Effector memory CD8-positive, alpha-beta T cell (primary cell): ENCODE data around the gene SPDYE18.
"Not testable (repeated sequence)": the region's sequence is repeated elsewhere in the genome, so short reads cannot be mapped to it uniquely, and the experiment has no call there.

Experiments
- ATAC-seq: fragments of 150-1000 bp; cut with Tn5 transposase; replicated peaks from 2 replicates; pipeline ENCODE4 v1.10.0; 2021; ENCODE audit warnings: mild to moderate bottlenecking, moderate library complexity
- DNase-seq, 3 experiments: peaks; one replicate each; pipeline ENCODE4 v3.0.0; 2021
- H3K27ac Mint-ChIP-seq, 2 donors: one replicate each; pipeline ENCODE4 v1.8.0; 2022; ENCODE audit warnings: mild to moderate bottlenecking in 2 of 2, mixed read lengths in 2 of 2, moderate library complexity in 2 of 2
- H3K27me3 Mint-ChIP-seq, 2 donors: one replicate each; pipeline ENCODE4 v1.8.0; 2022; ENCODE audit warnings: mixed read lengths in 2 of 2
- H3K36me3 Mint-ChIP-seq: one replicate; pipeline ENCODE4 v1.8.0; 2022; ENCODE audit warnings: mild to moderate bottlenecking, moderate library complexity, mixed read lengths; ENCODE audit not compliant: insufficient read depth
- H3K4me1 Mint-ChIP-seq, 2 donors: one replicate each; pipeline ENCODE4 v1.8.0; 2022; ENCODE audit warnings: low read depth in 2 of 2, mixed read lengths in 2 of 2
- H3K4me3 Mint-ChIP-seq, 2 donors: one replicate each; pipeline ENCODE4 v1.8.0; 2022; ENCODE audit warnings: mild to moderate bottlenecking in 2 of 2, mixed read lengths in 2 of 2, moderate library complexity in 2 of 2
- H3K9me3 Mint-ChIP-seq, 2 donors: one replicate each; pipeline ENCODE4 v1.8.0; 2022; ENCODE audit warnings: mixed read lengths in 2 of 2

Gene SPDYE18

DNA sequence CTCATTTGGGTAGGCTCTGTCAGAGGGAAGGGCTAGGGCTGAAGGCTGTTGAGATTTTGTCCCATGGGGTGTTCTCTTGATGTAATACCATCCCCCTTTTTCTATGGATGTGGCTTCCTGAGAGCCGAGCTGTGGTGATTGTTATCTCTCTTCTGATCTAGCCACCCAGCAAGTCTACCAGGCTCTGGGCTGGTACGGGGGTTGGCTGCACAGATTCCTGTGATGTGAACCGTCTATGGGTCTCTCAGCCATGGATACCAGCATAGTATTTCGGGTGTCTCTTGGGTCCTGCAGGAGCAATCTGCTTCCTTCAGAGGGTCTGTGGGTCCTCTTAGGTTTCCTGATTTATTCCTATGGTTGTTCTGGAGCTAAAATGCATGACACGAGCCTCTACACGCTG is 8.8 kb upstream of the SPDYE18 start:
- not testable (repeated sequence) for ATAC-seq, H3K27ac Mint-ChIP-seq, H3K27me3 Mint-ChIP-seq, DNase-seq, H3K9me3 Mint-ChIP-seq, H3K36me3 Mint-ChIP-seq, H3K4me3 Mint-ChIP-seq
- peaks cover 6 to 12% of the 10 kb centered on the region in 2 donors for H3K4me1 Mint-ChIP-seq

DNA sequence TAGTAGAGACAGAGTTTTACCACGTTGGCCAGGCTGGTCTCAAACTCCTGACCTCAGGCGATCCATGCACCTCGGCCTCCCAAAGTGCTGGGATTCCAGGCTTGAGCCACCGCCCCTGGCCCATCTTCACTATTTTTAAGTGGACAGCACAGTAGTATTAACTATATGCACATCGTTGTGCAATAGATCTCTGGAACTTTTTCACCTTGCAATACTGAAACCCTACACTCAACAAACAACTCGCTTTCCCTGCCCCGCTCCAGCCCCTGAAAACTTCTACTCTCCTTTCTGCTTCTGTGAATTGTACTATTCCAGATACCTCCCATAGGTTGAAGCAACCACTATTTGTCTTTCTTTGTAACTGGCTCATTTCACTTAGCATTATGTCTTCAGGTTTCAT is 3.5 kb upstream of the SPDYE18 start:
- not testable (repeated sequence) for ATAC-seq, H3K4me1 Mint-ChIP-seq, H3K36me3 Mint-ChIP-seq, H3K27ac Mint-ChIP-seq, DNase-seq, H3K27me3 Mint-ChIP-seq, H3K4me3 Mint-ChIP-seq, H3K9me3 Mint-ChIP-seq

DNA sequence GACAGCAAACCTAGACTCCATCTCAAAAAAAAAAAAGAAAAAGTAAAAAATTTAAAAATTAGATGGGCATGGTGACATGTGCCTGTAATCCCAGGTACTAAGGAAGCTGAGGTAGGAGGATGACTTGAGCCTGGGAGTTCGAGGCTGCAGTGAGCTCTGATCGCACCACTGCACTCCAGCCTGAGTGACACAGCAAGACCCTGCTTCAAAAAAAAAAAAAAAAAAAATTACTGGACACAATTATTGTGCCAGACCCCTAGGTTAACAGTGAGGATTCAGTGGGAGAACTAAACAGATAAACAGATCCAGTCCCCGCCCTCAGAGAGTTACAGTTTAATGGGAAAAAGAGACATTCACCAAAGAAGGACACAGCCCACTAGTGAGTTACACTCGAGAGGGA is 1.4 kb upstream of the SPDYE18 start:
- DNase-seq, H3K27ac Mint-ChIP-seq, H3K36me3 Mint-ChIP-seq, H3K4me1 Mint-ChIP-seq, H3K9me3 Mint-ChIP-seq, H3K27me3 Mint-ChIP-seq, H3K4me3 Mint-ChIP-seq, ATAC-seq: not testable (repeated sequence)

DNA sequence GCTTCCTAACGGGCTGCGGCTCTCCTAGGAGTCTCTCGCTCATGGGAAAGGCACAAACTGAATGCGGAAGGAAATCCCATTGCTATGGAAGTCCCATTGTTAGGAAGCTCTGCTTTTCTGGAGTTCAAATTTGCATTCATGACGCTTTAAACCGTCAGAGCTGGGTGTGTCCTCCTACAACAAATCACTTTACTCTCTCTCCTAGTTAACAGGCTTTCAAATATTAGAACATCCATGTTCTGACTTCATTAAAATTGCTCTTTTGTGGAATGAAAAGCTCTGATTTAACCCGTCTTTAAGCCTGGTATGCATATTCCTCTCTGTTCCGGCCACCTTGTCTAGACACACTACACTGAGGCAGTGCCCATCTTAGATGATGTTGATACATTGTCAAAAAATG is 30.1 kb downstream of the SPDYE18 start, which contains the start of gene SPDYE17:
Gene SPDYE17, minus strand, starts transcription at position 101 of the 400 bp plus-strand sequence. CDS start 1,791 bp downstream, outside the sequence.
- H3K27ac Mint-ChIP-seq, DNase-seq, H3K27me3 Mint-ChIP-seq, ATAC-seq, H3K9me3 Mint-ChIP-seq, H3K4me3 Mint-ChIP-seq, H3K36me3 Mint-ChIP-seq, H3K4me1 Mint-ChIP-seq: not testable (repeated sequence)

DNA sequence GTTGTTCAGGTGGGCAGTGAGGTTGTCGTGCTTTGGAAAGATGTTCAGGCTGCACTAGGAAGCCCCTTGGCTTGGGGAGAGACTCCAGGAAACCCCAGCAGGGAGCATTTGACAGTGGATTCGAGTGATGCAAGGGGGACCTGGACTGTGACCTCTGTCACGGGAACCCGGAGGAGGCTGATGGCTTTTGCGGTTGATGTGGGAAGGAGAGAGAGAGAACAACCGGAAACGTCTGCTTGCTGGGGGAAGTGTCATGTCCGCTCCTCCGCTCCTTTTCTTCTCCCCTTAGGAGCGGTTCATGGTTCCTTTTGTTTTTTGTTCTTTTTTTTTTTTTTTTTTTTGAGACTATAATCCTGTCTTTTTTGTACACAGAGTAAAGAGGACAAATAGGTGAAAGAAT is 36.0 kb downstream of the SPDYE18 start:
- H3K27ac Mint-ChIP-seq, ATAC-seq, H3K4me3 Mint-ChIP-seq, H3K4me1 Mint-ChIP-seq, H3K36me3 Mint-ChIP-seq, DNase-seq, H3K27me3 Mint-ChIP-seq, H3K9me3 Mint-ChIP-seq: not testable (repeated sequence)

DNA sequence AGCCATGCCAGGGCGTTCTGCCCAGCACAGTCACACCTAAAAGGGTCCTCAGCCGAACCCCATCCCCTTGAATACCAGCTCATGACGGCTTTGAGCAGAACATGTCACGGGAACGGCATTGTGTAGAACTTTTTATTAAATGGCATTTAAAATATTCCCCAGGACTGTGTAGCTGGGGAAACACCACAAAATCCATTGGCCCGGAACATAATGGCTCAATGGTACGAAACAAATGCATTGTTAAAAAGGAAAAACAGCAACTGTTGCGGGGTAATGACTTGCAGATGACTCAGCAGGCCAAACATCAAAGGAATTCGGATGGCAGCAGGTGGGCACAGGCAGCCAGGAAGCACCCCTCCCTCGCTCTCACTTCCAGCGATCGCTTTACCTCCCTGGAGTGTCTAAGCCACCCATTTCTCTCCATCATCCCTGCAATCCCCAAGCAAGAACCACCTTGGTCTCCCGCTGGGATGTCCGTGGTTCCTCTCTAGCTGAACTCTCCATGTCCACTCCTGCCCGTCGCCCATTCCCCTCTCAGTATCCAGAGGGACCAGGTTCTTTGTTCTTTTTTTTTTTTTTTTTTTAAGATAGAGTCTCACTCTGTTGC is 52.2 kb downstream of the SPDYE18 start:
- H3K27ac Mint-ChIP-seq, H3K9me3 Mint-ChIP-seq, DNase-seq, H3K4me3 Mint-ChIP-seq, H3K4me1 Mint-ChIP-seq, H3K36me3 Mint-ChIP-seq, H3K27me3 Mint-ChIP-seq, ATAC-seq: not testable (repeated sequence)

DNA sequence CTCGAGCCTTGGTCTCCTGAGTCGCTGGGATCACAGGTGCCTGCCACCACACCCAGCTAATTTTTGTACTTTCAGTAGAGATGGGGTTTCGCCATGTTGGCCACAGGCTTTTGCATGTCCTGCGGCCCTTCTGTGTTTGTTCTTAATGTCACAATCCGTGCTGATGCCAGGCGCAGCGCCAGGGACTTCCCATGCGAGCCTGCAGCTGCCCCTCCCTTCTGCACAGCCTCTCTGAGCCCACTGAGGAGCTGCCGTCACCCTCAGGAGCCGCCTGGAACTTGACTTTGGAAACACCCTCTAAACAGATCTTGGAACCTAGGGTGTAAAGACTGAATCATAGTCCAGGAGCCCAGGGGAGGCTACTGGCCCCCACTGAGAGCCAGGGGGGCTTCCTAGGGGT is 54.4 kb downstream of the SPDYE18 start:
- DNase-seq, H3K36me3 Mint-ChIP-seq, H3K4me1 Mint-ChIP-seq, H3K4me3 Mint-ChIP-seq, H3K9me3 Mint-ChIP-seq, ATAC-seq, H3K27me3 Mint-ChIP-seq: not testable (repeated sequence)
- peak overlapping the region in 1 of 2 donors; percentile 41 for H3K27ac Mint-ChIP-seq

DNA sequence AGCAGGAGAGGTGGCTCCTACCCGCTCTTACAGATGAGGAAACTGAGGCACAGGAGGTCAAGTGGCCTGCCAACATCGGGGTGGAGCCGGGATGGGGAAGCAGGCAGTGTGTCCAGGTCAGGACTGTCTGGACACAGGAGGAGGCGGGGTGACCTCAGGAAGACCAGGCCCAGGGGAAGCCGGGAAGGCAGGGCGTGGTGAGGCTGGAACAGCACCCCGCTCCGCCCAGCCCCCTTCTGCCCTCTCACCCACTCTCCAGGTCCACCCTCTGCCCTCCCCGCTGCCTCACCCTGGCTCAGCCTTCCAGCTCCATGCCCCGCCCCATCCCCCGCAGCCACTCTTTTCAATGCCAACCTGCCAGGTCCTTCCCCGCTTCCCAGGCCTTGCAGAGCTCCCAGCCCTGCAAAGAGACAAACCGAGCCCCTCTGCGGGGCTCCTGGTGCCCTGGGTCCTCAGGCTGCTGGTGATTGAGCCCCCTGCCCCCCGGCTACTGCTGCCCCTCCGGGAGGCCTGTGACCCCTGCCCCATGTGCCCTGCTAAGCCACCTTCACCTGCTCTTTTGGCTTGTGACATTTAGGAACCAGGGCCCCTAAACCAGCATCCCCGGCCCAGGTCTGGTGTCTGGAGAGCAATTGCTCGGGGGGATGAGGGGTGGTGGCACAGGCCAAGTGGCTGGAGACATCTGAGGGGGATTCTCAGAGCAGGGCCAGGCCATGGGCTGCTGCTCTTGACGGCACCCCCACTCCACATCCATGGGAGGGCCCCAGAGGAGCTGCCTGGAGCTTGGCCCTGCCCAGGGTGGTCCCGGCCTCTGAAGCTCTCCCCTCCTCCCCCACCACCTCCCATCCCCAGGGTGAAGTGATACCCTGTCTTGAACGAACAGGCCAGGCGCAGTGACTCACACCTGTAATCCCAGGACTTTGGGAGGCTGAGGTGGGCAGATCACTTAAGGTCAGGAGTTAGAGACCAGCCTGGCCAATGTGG is 55.9 kb downstream of the SPDYE18 start:
- not testable (repeated sequence) for H3K4me1 Mint-ChIP-seq, H3K27me3 Mint-ChIP-seq, H3K4me3 Mint-ChIP-seq, DNase-seq, H3K27ac Mint-ChIP-seq, ATAC-seq, H3K36me3 Mint-ChIP-seq, H3K9me3 Mint-ChIP-seq

DNA sequence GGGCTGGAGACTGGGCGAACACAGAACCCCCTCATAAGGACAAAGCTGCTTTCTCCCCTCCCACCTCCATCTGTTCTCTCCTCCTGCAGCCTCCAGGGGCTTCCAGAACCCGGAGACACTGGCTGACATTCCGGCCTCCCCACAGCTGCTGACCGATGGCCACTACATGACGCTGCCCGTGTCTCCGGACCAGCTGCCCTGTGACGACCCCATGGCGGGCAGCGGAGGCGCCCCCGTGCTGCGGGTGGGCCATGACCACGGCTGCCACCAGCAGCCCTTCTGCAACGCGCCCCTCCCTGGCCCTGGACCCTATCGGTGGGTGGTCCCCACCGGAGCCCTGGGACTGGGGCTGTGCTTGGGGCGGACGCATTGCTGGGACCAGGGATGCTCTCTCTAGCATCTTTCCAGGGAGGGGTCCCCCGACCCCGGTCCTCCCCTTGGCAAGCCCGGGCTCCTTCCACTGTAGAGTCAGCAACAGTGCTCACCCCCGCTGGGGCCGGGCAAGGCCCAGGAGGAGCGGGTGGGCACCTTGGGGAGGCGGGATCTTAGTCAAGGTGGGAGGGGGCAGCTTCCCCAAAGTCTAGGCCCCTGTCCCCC is 56.8 kb downstream of the SPDYE18 start:
- not testable (repeated sequence) for H3K27me3 Mint-ChIP-seq, ATAC-seq, H3K27ac Mint-ChIP-seq, DNase-seq, H3K9me3 Mint-ChIP-seq, H3K4me1 Mint-ChIP-seq, H3K4me3 Mint-ChIP-seq
- peaks cover 10% of the 10 kb centered on the region for H3K36me3 Mint-ChIP-seq

DNA sequence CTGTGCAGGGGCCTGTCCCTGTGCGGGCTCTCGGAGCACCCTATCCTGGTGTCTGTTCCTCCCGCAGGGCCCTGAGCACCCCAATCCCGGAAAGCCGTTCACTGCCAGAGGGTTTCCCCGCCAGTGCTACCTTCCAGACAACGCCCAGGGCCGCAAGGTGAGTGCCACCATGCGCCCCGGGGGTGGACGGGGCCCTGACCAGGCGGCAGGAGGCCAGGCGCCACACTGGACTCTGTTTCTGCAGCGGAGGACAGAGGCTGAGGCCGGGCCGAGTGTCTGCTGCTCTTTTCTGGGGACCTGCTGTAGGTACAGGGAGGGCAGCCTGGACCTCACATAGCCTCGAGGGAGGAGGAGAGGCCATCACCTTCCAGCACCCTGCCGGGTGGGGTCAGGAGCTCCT is 58.2 kb downstream of the SPDYE18 start:
- H3K27ac Mint-ChIP-seq, H3K4me3 Mint-ChIP-seq, ATAC-seq, DNase-seq, H3K27me3 Mint-ChIP-seq, H3K9me3 Mint-ChIP-seq, H3K4me1 Mint-ChIP-seq: not testable (repeated sequence)
- peaks cover 10% of the 10 kb centered on the region for H3K36me3 Mint-ChIP-seq

DNA sequence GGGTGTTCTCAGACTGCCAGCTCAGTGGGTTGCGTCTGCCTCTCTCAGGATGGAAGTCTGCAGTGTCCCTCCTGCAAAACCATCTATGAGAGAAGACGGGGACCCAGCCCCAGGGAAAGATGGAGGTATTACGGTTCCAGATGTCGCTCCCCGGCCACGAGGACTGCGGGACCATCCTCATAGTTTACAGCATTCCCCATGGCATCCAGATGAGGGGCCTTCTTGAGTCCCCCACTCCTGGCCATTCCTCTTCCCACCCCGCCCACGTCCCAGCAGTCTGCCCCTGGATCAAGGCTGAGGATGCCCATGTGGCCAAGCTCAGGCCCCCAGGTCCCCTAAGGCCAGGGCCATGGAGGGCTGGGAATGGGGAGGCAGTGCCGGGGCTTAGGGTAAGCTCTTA is 59.1 kb downstream of the SPDYE18 start:
- not testable (repeated sequence) for DNase-seq, H3K27me3 Mint-ChIP-seq, H3K4me3 Mint-ChIP-seq, H3K9me3 Mint-ChIP-seq, ATAC-seq, H3K4me1 Mint-ChIP-seq, H3K27ac Mint-ChIP-seq
- H3K36me3 Mint-ChIP-seq: peaks cover 10% of the 10 kb centered on the region

DNA sequence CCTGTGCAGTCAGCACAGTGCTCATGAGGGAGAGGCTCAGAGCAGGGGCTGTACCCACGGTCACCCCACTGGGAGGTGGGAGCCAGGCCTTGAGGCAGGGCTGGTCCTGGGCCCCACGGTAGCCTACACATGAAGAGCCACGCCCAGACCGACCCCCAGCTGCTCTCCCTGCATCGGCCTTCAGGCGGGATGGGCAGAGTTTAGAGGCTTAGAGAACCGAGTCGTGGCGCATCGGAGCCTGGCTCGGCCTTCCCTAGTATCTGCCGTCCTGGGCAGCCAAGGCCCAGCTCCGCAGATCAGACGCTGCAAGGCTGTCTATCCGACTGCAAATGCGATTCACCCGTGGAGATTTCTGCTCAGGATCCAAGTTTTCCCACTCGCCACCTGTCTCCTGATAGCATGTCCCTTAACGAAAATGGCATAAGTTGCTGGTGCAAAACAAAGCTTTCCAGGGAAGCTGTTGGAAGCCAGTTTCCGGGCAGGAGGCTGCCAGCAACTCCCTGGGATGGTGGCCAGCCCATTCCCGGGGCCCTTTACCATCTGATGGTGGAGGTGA is 59.6 kb downstream of the SPDYE18 start:
- H3K4me3 Mint-ChIP-seq, H3K27me3 Mint-ChIP-seq, H3K27ac Mint-ChIP-seq, DNase-seq, H3K9me3 Mint-ChIP-seq, ATAC-seq, H3K4me1 Mint-ChIP-seq: not testable (repeated sequence)
- H3K36me3 Mint-ChIP-seq: peaks cover 10% of the 10 kb centered on the region

DNA sequence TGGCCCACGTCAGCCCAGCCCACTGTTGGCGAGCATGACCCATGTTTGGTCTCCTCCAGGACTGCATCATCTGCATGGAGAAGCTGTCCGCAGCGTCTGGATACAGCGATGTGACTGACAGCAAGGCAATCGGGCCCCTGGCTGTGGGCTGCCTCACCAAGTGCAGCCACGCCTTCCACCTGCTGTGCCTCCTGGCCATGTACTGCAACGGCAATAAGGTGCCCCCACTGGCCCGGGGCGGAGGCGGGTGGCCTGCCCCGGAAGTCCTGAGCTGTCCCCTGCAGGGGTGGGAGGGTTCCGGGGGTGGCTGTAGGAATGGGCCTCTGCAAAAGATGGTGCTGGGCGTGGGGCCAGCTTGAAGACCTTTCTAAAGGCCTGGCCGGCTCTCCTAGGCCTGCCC is 60.3 kb downstream of the SPDYE18 start:
- H3K27ac Mint-ChIP-seq, H3K4me1 Mint-ChIP-seq, H3K27me3 Mint-ChIP-seq, H3K4me3 Mint-ChIP-seq, H3K9me3 Mint-ChIP-seq, DNase-seq, ATAC-seq: not testable (repeated sequence)
- peaks cover 10% of the 10 kb centered on the region for H3K36me3 Mint-ChIP-seq
